Cerebellar cortex (tissue), 1 donor: ENCODE measurements around the gene GDE1.

Experiments used
- DNase-seq: peaks from one replicate; pipeline ENCODE4 v3.0.0-alpha.2; 2015; ENCODE audit warnings: low spot score

GDE1 gene

DNA sequence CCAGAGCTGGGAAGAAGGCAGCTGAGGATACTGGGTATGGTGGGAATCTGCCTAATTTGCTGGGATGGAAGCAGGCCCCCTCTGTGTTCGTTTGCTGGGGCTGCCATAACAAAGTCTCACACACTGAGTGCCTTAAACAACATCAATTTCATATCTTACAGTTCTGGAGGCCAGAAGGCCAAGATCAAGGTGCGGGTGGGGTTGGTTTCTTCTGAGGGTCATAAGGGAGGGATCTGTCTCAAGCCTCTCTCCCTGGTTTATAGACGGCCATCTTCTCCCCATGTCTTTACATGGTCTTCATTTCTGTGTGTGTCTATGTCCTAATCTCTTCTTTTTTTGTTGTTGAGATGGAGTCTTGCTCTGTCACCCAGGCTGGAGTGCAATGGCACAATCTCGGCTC, 35.8 kb downstream of the GDE1 start:
- DNase-seq: no peak

DNA sequence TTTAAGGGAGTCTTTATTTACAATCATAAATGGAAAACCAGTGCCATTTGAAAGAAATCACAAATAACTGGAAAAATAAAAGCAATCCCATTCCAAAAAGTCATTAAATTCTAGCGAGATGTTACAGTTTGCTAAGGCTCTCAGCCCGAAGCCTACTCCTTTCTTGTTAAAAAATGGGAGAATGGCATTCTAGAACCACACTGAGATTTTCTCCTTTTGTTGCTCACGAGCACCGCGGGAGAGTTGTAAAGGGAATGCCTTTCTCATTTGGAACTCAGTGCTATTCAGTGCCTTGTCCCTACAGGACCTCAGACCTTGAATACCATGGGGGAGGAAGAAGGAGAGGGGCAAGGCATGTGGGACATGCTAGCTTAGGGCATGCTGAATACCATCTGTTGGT, 36.3 kb downstream of the GDE1 start:
- DNase-seq: no peak

DNA sequence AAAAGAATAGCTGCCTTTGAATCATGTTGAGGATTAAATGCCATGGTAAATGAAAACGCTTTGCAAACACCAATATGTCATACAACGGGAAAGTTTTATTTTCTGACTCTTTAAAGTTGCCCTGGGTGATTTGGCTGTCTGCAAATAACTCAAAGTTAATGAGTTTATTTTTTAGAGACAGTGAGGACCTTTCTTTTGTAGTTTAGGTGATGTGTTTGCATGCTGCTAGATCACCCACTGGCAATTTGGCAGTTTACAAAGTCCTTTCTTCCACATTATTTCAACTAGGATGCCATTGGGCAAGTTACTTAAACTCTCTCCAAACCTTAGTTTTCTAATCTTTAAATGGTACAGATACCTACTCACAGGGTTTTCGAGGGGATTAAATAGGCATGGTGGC, 37.8 kb downstream of the GDE1 start:
- no peak for DNase-seq

DNA sequence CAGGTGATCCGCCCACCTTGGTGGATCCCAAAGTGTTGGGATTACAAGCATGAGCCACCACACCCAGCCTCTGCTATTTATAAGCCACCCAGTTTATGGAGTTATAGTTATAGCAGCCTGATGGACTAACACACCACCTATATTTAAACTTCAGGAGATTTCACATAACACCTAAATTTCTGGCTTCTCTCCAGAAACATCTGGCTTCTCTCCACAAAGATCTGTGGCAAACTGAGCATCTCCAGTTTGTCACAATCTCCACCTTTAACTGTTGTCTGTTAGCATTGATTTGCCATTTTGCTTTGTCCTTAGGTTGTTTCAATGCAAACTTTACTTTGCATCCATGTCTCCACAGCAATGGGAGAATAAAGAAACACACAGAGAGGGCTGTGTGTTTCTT, 39.6 kb downstream of the GDE1 start:
- no peak for DNase-seq

DNA sequence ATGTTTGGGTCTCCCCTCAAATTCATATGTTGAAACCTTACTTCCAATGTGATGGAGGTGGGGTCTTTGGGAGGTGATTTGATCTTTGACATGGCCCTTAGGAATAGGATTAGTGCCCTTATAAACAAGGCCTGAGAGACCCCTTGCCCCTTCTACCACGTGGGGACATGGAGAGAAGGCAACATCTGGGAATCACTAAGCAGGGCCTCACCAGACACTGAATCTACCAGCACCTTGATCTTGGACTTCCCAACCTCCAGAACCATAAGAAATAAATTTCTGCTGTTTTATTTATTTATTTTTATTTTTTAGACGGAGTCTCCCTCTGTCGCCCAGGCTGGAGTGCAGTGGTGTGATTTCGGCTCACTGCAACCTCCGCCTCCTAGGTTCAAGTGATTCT, 40.1 kb downstream of the GDE1 start:
- no peak for DNase-seq

DNA sequence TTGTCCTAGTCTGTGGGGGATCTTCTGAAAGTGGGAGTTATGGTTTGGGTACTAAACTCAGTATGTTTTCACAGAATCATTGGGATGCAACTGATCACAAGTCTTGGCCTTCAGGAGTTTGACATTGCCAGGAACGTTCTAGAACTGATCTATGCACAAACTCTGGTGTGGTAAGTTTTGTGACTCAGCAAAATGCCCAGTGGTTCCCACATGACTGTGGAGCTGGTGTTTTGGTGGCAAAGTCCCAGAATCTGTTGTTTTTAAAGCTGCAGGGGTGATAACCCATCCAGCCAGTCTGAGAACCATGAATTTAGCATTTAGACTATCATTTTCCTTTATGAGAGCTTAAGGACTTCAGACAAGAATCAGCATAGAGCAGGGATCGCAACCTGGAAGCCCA, 40.6 kb downstream of the GDE1 start:
- no peak for DNase-seq

DNA sequence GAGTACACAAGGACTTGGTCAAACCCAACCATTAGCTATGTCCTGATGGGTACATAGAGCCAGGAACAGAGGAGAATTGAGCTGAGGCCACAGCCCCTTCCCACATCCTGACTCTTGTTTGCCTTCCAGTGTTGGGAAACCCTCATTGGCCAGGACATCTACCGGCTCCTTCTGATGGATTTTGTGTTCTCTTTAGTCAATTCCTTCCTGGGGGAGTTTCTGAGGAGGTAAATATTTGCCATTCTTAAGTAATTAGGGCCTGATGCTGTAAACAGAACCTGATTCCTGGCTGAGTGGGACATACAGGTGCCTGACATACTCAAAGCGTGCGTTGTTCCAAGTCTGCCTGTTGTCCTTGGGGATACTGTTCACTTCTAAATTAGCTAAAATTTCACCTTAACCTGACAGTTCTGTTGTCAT, 42.6 kb downstream of the GDE1 start:
- no peak for DNase-seq

DNA sequence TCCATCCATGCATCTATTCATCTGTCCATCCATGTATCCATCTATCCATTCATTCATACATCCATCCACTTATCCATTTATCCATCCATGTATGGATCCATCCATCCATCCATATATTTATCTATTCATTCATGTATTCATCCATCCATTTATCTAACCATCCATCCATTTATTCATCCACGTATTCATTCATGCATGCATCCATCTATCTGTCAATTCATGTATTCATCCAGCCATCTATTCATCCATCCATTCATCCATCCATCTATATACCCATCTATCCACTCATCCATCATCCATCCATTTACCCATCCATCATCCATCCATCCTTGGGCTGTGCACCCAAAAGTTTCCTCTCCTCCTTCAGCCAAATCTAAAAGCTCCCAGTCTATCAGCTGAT, 43.4 kb downstream of the GDE1 start:
- DNase-seq: no peak

DNA sequence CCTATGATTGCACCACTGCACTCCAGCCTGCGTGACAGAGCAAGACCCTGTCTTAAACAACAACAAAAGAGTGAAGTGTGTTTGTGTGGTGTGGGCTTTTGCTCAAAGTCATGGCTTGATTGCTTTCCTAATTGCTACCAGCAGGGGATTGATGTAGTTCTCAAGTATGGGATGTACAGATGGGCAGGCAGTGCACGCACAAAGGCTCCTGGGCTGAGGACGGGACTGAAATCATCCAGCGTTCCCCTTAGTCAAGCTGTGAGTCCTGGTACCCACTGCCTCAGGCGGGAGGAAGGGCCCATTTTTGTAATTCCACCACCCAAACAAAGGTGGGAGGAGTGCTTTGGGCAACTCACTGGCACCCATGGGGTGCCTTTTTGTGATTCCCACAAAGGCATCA, 47.3 kb downstream of the GDE1 start:
- no peak for DNase-seq

DNA sequence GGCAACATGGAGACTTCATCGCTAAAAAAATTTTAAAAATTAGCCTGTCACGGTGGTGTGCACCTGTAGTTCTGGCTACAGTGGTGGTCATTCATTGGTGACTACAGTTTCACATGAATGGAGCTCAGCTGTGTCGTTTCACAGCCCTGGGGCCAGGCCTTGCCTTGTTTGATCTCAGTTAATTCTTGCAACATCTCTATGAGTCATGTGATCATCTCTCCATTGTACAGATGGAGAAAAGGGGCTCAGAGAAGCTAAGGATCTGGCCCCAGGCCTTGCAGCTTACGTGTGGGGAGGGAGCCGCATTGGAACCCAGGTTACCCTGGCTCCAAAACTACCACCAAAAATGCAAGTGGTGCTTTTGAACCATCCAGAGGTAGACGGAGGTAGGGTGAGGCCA, 49.4 kb downstream of the GDE1 start:
- DNase-seq: no peak

DNA sequence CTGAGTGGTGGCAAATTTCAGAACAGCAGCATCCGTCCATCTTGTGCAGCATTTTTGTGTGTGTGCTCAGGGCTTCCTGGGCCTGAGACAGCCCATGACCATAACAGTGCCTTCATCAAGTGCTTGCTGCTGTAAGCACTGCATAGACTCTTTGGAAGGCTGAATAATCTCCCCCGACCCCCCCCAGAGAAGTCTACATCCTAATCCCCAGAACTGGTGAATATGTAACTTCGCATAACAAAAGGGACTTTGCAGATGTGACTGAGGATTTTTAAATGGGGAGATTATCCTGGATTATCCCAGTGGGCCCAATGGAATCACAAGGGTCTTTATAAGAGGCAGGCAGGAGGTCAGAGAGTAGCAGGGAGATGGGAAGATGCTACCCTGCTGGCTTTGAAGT, 53.6 kb downstream of the GDE1 start:
- DNase-seq: no peak

DNA sequence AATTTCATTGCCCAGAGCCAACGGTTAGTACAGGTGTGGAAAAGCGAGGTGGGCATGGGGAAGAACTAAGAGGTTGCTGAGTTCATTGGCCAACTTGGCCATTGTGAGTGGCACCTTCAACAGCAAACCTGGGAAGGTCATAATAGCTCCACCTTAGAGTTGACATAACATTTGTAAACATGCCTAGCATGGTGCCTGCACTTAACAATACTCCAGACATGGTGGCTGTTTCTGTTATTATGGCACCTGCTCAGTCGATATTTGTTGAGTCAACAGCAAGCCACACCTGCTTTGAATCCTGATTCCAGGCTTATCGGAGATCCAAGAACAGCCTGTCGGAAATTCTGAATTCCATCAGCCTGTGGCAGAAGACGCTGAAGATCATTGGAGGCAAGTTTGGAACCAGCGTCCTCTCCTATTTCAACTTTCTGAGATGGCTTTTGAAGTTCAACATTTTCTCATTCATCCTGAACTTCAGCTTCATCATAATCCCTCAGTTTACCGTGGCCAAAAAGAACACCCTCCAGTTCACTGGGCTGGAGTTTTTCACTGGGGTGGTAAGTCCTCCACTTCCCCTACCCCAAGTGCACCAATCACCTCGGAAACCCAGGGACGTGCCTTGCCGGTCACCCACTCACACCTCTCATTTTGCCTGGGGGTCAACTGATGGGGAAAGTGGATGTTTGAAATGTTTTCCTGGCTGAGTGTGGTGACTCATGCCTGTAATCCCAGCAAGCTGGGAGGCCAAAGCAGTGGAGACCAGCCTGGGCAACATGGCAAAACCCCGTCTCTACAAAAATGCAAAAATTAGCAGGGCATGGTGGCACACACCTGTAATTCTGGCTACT, 58.2 kb downstream of the GDE1 start:
- no peak for DNase-seq

DNA sequence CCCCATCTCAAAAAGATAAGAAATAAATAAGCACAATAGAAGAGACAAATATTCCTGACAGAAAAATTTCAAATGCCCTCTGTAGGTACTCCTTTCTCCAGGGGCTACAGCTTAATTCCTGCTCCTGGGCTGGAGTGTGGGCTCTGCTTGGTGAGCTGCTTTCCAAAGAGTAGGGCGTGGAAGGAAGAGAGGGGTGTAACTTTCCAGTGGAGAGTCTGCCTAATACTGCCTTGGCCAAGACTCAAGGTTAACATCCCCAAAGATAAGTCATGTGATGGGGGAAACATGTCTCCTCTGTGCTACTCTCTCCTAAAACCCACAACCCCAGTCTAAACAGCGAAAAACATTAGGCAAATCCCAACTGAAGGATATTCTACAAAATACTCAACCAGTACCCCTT, 61.5 kb downstream of the GDE1 start:
- DNase-seq: no peak

DNA sequence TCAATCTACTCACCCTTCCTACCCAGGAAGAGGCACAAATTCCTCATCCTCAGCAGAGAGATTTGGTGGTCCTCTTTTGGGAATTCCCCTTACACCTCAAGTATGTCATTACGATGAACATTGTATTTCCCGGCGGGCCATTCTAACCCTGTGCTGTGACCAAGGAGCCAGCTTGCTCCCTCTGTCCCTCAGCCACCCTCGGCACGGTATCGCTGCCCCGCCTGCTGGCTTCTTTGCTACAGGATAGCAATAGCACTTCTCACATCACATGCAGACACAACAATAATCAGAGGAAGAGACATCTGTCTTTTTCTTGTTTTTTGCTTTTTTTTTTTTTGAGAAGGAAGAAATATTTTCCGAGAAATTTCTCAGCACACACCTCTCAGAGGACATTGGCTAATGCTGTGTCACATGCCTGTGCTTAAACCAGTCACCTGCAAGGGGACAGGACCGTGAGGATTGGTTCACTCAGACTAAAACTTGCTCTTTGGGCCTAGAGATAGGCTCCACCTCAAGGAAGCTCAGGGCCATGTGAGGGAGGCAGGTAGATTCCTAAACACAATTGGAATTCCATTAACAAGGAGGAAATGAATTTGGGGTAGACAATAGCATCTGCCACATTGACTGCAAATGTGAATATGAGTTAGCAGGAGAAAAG, 63.0 kb downstream of the GDE1 start:
- no peak for DNase-seq
